GM12891 (cell line): ENCODE results near the gene ROBO4.

Experiments used
- PAX5 ChIP-seq: IDR thresholded peaks from 2 replicates; pipeline ENCODE4 v1.6.1; 2011; ENCODE audit warnings: low read length, moderate library complexity, mild to moderate bottlenecking; ENCODE audit not compliant: insufficient read depth, severe bottlenecking
- POLR2A ChIP-seq: IDR thresholded peaks from 2 replicates; pipeline ENCODE4 v1.6.1; 2011; ENCODE audit warnings: low read depth, low read length, control low read depth
- POLR2AphosphoS5 ChIP-seq: IDR thresholded peaks from 2 replicates; pipeline ENCODE4 v1.6.1; 2011; ENCODE audit warnings: low read depth, low read length, control low read depth
- POU2F2 ChIP-seq: IDR thresholded peaks from 2 replicates; pipeline ENCODE4 v1.6.1; 2011; ENCODE audit warnings: low read depth, mild to moderate bottlenecking, control low read depth, low read length, moderate library complexity
- SPI1 ChIP-seq: IDR thresholded peaks from 2 replicates; pipeline ENCODE4 v1.6.1; 2011; ENCODE audit warnings: low read depth, low read length, control low read depth
- TAF1 ChIP-seq: IDR thresholded peaks from 2 replicates; pipeline ENCODE4 v1.6.1; 2011; ENCODE audit warnings: low read depth, low read length, control low read depth

DNA sequence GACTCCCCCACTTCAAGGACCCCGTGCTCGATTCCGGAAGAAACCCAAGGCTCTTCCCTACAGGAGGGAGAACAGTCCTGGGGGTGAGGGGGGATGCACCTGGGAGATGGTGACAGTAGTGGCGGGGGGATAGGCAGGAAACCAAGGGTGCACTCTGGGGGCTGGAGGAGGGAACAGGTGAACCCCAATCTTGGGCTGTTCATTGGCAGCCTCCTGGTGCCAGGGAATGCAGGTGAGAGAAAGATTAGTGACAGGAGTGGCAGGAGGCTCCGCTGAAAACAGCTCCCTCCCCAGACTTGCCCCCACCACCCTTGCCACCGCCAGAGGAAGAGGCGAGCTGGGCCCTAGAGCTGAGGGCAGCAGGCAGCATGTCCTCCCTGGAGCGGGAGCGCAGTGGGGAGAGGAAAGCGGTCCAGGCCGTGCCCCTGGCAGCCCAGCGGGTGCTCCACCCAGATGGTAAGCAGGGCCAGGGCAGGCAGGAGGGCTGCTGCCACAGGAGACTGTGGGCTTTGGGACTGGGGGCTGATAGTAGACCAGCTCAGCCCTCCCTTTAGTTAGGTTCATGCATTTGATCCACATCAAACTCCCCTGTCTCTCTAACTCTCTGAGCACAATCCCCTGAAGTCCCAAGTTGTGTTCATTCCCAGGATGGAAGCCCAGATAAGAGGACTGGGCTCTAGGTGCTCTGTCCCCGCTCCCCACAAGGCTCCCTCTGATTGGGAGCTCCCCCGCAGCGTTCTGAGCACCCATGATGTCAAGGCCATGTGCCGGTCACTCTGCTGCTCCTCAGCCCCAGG is 18.0 kb downstream of the ROBO4 start:
- TF ChIP-seq TAF1, result no peak
- TF ChIP-seq POLR2AphosphoS5, result no peak
- TF ChIP-seq POLR2A, result no peak
- no peak for TF ChIP-seq SPI1
- no peak for TF ChIP-seq PAX5
- TF ChIP-seq POU2F2, result no peak
